Bronchial epithelial cell (primary cell): Measurements from ENCODE around the gene PPP2R5E. TPM values are rescaled to one million over a fixed set of nuclear protein-coding genes. Genes with fewer than 3 reads are reported as not detected.

ENCODE experiments used
- DNase-seq: peaks from one replicate; pipeline ENCODE4 v3.0.0-alpha.2; 2010; ENCODE audit warnings: low read depth
- FAIRE-seq: peaks from 2 replicates; lab custom pipeline; 2011; peaks lifted over from hg19 to GRCh38; lab: Jason Lieb, UNC
- H3K27me3 ChIP-seq: 2 replicates; pipeline ENCODE4 v1.5.1; 2011; ENCODE audit warnings: low read length; ENCODE audit not compliant: control insufficient read depth, insufficient read depth
- H3K36me3 ChIP-seq: 2 replicates; pipeline ENCODE4 v1.5.1; 2011; ENCODE audit warnings: low read length; ENCODE audit not compliant: control insufficient read depth, insufficient read depth
- H3K4me3 ChIP-seq: 2 replicates; pipeline ENCODE4 v1.5.1; 2011; ENCODE audit warnings: mild to moderate bottlenecking, low read depth, low read length, control low read depth
- CTCF ChIP-seq: IDR thresholded peaks from 2 replicates; pipeline ENCODE4 v1.5.1; 2011; ENCODE audit warnings: mild to moderate bottlenecking, moderate library complexity, low read length, control low read depth, inconsistent platforms; ENCODE audit not compliant: insufficient read depth, severe bottlenecking
- total RNA-seq: library from RNA; depleted of rRNA; stranded (reverse); fragments of >200 nt; gene quantifications from 2 replicates; pipeline ENCODE4 v1.2.1, GENCODE V29; 2014

The PPP2R5E gene
- total RNA-seq, 1 donor from 2014 or later: 11.6 TPM

- FAIRE-seq (no peak), DNase-seq (no peak)
- Histone ChIP-seq H3K27me3 (no peaks in the 10 kb centered on the region), H3K4me3 (no peak overlapping the region), H3K36me3 (no peaks in the 10 kb centered on the region)
- no peak for TF ChIP-seq CTCF
Observed at GRCh38 chr14:63426838-63427352, 116.3 kb downstream of the PPP2R5E start.

GRCh38 chr14:63423889-63424288 lies 119.3 kb downstream of the PPP2R5E start:
- Histone ChIP-seq H3K27me3 (no peaks in the 10 kb centered on the region), H3K36me3 (no peaks in the 10 kb centered on the region), H3K4me3 (no peak overlapping the region)
- DNase-seq: no peak
- FAIRE-seq: no peak
- TF ChIP-seq CTCF: no peak

- FAIRE-seq: no peak
- Histone ChIP-seq H3K27me3 (no peaks in the 10 kb centered on the region), H3K36me3 (no peaks in the 10 kb centered on the region), H3K4me3 (no peak overlapping the region)
- no peak for TF ChIP-seq CTCF
- DNase-seq: no peak
Observed at GRCh38 chr14:63423381-63423780, 119.8 kb downstream of the PPP2R5E start.

GRCh38 chr14:63421919-63422318 lies 121.3 kb downstream of the PPP2R5E start:
- Histone ChIP-seq H3K36me3 (no peaks in the 10 kb centered on the region), H3K27me3 (no peaks in the 10 kb centered on the region), H3K4me3 (no peak overlapping the region)
- DNase-seq: no peak
- no peak for FAIRE-seq
- TF ChIP-seq CTCF: no peak

GRCh38 chr14:63421226-63421625 lies 122.0 kb downstream of the PPP2R5E start:
- H3K36me3 ChIP-seq: no peaks in the 10 kb centered on the region
- no peak for TF ChIP-seq CTCF
- H3K4me3 ChIP-seq: no peak overlapping the region
- H3K27me3 ChIP-seq: no peaks in the 10 kb centered on the region
- FAIRE-seq (no peak), DNase-seq (no peak)

- DNase-seq: no peak
- FAIRE-seq: no peak
- Histone ChIP-seq H3K36me3 (no peaks in the 10 kb centered on the region), H3K4me3 (no peak overlapping the region), H3K27me3 (no peaks in the 10 kb centered on the region)
- TF ChIP-seq CTCF: no peak
Observed at GRCh38 chr14:63418020-63418419, 125.2 kb downstream of the PPP2R5E start.
